GM19438 (cell line): ENCODE measurements around the gene MTMR2.
"Not testable (repeated sequence)": the region's sequence is repeated elsewhere in the genome, so short reads cannot be mapped to it uniquely, and the experiment has no call there.

Source experiments
- ATAC-seq: cut with Tn5 transposase; IDR thresholded peaks from one replicate; pipeline ENCODE4 v1.9.1; 2021; ENCODE audit warnings: low read depth; ENCODE audit not compliant: unreplicated experiment

The MTMR2 gene

DNA sequence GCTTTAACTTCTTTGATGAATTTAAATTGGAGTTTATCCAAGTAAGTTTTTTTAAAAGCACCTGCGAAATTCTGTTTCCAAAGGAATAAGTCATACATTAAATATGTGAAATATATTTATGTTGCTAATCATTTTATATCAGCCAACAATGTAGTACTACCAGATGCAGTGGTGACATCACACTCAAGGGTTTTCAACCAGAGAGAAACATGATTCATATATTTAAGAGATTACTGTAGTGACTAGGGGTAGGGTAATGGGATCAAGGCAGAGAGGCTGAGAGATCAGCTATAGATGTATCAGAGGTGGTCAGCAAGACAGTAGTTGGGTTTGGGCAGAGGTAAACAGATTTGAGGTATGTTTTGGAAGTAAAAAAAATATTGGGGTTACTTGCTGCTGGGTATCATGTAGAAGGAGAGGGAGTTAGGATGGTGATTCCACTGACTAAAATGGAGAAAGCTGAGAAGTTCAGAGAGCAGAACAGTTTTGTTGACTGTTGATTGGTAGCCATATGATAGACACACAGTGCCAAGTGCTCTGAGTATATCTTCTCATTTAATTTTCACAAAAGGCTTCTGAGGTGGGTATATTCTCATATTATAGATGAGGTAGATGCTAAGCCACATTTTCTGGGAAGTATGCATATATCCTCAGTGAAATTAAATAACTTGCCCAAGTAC lies 94.2 kb downstream of the MTMR2 start:
- ATAC-seq, result no peak

DNA sequence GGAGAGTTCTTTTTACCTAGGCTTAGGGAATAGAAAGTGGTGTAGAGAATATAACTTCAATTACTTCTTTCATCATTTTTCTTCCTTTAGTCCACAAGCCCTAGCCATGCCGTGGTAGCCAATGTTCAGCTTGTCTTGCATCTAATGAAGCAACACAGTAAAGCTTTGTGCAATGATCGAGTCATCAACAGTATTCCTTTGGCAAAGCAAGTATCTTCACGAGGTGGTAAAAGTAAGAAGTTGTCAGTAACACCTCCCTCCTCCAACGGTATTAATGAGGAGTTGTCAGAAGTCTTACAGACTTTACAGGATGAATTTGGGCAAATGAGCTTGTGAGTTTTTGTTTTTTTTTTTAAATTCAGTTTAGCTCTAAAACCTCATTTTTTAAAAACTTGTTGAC lies 96.2 kb downstream of the MTMR2 start:
- no peak for ATAC-seq

DNA sequence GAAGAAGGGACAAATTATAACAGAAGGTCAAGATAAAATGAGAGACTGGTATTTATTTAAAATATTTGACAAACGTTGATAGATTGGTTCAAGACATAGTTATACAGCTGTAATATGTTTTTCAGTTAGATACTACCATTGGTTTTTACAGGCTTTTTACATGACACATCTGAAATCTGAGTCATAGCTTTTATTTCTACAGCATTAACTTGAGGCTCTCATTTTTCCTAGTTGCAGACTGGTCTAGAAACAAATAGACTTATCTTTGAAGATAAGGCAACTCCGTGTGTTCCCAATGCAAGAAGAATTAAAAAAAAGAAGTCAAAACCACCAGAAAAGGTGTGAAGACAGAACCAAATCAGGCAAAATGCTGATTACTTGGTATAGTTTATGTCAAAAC lies 102.3 kb downstream of the MTMR2 start:
- no peak for ATAC-seq

DNA sequence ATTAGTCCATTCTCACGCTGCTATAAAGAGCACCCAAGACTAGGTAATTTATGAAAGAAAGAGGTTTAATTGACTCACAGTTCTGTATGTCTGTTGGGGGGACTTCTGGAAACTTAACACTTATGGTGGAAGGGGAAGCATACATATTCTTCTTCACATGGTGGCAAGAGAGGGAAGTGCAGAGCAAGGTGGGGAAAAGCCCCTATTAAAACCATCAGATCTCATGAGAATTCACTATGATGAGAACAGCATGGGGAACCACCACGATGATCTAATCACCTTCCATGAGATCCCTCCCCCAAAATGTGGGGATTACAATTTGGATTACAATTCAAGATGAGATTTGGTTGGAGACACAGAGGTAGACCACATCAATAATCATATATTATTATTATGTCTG lies 107.9 kb downstream of the MTMR2 start:
- no peak for ATAC-seq

DNA sequence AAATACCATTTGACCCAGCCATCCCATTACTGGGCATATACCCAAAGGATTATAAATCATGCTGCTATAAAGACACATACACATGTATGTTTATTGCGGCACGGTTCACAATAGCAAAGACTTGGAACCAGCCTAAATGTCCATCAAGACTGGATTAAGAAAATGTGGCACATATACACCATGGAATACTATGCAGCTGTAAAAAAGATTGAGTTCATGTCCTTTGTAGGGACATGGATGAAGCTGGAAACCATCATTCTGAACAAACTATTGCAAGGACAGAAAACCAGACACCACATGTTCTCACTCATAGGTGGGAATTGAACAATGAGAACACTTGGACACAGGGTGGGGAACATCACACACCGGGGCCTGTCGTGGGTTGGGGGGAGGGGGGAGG lies 112.9 kb downstream of the MTMR2 start:
- ATAC-seq, result not testable (repeated sequence)

DNA sequence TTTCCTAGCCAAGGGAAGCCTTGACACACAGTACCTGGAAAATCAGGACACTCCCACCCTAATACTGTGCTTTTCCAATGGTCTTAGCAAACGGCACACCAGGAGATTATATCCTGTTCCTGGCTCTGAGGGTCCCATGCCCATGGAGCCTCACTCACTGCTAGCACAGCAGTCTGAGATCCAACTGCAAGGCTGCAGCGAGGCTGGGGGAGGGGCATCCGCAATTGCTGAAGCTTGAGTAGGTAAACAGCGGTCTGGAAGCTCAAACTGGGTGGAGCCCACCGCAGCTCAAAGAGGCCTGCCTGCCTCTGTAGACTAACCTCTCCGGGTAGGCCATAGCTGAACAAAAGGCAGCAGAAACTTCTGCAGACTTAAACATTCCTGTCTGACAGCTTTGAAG lies 117.4 kb downstream of the MTMR2 start:
- ATAC-seq, result not testable (repeated sequence)

DNA sequence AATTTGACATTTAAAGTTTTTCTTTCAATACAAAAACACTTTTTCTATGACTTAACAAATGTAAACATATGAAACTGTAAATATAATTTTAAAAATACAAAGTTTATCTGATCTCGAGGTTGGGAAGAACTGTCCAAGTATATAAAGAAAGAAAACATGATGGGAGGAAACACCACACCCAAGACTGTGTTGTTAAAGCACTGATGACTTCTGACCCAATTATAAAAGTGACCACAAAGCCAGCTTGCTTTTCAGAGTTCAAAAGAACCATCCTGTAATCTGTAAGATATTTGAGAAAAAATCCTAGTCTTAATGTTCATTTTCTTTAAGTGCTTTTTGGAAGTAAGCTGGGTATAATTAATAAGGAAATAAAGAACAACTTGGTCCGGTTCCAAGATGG lies 118.0 kb downstream of the MTMR2 start:
- ATAC-seq, result no peak

DNA sequence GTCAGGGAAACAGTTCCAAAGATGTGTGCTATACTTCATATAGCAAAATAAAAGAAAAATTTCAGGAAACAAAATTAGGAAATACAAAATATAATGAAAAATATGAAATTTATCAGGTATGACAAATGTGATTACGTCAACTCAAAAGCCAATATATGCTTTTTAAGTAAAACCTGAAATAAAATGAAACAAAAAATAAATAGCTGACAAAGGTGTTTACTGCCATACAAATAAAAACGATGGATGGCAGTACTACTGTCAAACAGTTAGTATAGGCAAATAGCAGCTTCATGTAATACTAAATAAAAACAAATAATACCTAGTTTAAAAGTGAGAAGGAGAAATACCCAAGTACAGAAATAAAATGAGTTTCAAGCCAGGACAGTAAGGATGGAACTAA lies 119.9 kb downstream of the MTMR2 start:
- no peak for ATAC-seq

DNA sequence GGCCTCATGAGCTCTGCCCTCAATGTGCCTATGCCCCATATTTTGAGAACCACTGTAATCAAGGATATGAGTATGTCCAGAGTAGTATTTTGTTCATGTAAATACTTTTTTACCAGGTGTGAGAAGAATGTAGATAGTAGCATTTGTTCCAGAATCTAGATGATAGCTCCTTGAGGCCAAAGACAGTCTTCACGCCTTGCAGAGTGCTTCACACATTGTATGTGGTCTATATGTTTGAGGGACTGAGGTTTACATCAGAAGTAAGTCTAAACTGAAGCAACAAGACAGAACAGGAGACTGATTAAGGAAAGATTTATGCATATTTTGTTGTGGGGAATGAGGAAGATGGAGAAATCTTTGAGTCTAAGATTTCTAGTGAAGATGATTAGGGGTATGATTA lies 121.1 kb downstream of the MTMR2 start:
- ATAC-seq, result no peak

DNA sequence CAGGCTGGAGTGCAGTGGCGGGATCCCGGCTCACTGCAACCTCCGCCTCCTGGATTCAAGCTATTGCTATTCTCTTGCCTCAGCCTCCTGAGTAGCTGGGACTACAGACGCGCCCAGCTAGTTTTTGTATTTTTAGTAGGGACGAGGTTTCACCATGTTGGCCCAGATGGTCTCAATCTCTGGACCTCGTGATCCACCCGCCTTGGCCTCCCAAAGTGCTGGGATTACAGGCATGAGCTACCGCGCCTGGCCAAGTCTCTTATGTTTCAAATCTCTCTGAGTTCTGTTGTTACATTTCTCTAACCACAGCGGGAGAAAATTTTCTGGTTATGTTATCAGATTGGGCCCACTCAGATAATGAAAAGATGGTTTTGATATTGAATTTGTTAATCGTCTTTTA lies 123.5 kb downstream of the MTMR2 start:
- no peak for ATAC-seq

DNA sequence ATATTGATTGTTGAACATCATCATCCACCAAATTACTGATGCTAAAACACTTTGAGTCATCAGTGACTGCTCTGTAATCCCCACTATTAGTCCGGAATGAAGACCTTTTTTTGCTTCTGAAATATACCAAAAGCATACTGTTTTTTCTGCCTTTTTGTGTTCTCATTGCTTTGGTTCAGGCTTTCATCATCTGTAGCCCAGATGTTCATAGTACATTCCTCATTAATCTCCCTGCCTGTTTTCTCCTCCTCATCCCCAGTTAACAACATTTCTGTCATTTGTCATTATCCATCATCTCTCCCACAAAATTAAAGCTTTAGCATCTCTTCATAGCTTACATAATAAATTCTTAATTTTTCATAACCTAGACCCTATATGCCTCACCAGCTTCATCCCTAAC lies 124.4 kb downstream of the MTMR2 start:
- no peak for ATAC-seq

DNA sequence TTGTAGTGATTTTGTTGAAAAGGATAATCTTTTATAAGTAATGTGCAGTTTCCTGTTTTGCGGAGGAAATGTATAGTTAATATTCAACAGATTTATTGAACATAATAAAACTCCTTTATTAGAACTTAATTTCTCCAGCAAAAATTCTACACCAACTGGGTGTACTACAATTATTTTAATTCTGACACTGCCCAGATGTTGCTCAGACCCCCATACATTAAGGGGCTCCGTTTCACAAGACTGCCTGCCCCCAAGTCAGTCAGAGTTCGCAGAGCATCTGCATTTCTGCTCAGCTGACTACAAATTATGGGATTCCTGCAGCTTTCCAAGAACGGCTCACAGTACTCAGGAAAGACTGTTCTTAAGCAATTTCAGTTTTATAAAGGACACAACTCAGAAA lies 127.4 kb downstream of the MTMR2 start:
- ATAC-seq, result no peak

DNA sequence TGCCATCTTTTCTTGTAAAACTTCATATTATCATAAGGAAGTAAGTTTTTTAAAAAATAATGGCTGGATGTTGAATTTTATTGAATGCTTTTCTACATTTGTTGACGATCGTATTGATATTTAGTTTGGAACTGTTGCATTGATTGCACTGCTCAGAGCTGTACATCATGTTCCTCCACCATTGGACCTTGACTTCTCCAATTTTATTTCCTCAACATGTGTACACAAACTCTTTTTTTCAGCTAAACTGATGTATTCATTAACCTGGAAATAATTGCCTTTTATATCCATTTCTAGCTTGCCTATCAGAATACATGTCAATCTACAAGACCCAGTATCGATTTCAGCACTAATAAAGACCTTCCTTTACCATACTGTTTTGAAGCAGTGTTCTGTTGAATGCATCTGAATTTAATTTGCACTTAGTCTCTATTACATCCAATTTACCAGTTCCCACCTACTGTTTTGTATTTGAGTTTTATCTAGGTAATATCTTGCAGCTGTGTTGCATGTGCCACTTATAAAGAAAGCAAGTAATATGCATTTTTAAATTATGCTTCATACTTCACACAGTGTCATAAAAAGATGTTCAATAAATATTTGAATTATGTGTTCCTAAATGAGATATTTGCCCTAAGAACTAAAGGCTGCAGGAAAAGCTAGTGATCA lies 128.1 kb downstream of the MTMR2 start:
- ATAC-seq, result no peak

DNA sequence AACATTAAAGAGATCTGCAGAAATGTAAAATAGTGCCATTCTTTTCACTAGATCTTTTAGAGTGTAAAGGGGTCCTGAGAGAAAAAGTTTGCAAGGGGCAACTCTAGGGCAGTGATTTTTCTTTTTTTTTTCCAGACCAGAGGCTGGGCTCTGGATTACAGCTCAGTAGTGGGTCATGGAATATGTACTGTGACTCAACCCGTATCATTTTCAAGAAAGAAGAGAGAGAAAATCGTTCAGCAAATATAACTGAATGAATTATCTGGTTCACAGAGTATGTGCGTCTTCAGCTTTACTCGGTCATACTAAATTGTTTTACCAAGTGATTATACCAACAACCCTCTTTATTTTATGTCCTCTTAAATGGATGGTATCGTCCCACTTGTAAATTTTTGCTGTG lies 129.8 kb downstream of the MTMR2 start:
- no peak for ATAC-seq

DNA sequence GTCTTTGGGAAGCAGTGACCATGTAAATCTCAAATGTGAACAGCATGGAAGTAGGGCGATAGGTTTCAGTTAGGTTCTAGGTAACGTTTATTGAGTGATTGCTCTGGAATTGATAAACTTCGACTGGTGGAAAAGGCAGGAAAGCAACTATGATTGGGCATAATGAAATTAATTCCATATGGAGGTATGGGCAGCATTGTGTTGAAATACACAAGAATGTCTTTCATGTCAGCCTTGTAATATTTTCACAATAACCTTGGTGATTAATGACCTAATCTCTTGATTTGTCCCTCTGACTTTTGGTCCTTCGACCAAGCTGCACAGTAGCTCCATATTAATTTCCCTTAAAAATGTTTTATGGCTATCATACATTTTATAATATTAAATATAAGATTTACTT lies 130.8 kb downstream of the MTMR2 start:
- no peak for ATAC-seq

DNA sequence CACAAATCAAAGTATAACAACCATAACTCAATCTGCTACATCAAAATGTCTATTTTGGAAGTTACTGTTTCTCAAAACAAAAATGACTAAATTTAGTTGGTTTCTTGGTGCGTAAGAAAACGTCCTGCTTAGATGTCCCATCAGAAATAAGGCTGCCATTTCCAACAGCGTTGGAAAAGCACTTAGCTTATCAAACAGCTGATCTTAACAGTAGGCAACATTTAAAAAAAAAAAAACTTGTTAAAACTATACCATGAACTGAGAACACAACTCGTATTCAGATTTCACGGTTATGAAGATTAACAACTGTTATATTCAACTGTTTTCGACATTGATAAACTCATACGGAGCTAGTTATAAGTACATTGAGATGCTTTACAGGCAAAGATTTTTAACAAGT lies 131.2 kb downstream of the MTMR2 start:
- ATAC-seq, result no peak

DNA sequence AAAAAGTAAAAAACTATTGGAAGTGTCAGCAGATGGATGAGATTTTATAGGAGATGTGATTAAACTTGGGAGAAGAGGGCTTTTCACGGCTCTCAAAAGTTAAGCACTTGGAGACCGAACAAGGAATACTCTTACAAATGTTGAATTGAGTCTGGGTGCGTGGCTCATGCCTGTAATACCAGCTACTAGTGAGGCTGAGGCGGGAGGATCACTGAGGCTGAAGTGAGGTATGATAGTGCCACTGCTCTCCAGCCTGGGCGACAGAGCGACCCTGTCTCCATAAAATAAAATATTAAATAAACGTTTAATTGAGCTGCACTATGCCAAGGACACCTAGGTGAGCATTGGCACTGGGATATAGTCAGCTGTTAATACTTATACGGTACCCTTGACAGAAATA lies 131.7 kb downstream of the MTMR2 start:
- ATAC-seq, result no peak

DNA sequence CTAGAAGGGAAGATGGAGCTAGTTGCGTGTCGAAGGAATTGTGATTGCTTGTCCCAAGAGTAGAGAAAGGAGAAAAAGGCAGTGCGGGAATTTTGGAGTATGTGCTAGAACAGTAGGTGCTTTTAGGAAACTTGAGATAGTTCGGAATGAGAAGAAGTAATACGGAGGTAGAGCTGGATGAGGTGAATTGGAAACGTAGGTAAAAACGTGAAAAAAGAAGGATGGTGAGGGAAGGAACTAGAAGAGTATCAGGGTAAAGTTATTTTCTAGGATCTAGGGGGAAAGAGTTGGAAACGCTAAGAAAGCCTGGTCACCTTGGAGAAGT lies 132.2 kb downstream of the MTMR2 start:
- no peak for ATAC-seq

DNA sequence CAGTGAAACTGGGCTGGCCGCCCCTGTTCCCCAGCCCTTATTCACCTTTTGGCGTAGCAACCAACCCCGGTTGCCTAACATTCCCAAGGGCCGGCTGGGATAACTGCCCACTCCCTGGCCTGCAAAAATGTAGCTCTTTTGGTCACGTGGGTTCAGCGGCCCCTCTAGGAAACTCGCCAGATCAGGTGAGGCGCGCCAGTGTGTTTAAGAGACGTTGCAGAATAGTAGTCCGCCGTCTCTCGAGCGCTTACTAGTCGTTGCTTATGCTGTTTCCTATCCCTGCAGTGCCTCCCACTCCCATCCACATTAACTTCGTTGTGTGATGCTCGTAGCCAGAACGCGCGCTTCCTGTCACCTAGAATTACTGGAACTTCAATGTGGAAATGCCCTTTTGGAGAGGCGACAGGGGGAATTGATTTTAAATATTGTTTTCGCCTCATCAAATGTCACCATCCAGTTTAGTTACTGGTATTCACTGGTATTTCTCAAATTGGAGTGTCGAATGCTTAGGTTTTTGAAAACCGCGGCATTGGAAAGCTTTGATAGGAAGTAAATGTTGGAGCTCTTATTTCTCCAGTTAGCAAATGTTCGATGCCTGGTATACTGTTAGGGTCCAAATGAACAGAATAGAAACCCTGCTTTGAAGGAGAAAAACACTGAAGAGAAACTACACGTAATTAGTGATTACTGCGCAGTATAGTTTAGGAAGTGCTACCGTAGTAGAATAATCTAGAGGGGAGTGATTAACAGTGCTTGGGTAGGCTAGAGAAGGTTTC lies 132.8 kb downstream of the MTMR2 start:
- ATAC-seq, result peak; percentile 9

DNA sequence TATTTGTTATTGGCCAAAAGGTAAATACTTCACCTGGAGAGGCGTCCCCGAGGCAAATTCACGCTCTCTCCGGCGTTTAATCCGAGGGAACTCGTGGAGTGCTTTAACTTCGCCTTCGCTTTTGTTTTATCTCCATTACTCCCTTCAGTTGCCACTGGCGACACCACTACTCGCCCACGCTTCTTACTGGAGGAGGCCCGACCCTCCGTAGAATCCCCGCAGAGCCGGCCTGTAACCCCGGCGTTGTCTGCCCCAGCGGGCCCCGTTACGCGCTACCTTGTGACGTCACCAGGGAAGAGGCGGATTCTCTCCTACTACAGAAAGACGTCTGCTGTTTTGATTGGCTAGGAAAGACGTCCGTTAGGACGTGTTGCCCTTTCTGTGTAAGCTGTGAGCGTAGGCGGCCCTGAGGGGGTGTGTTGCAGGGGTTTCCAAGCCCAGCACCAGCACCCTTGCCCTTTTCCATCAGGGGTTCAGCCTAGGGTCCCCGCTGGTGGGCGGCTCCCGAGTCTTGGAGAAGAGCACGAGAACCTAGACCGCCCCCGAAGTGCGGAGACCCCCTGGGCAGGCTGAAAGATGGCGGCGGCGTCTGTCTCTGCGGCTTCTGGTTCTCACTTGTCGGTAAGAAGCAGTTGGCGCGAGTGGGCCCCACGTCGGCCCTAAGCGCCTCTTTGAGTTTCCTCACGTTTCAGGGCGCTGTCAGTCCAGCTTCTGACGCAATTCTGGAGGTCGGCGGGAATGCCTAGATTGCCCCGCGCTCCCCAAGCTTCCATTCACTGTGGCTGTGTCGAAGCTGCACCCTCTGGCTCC lies 133.6 kb downstream of the MTMR2 start, which contains the start of gene CEP57:
Gene CEP57, plus strand, starts transcription at position 376 of the 810 bp plus-strand sequence. Its CDS starts 201 bp downstream, at position 577.
- peak; percentile 65 for ATAC-seq

DNA sequence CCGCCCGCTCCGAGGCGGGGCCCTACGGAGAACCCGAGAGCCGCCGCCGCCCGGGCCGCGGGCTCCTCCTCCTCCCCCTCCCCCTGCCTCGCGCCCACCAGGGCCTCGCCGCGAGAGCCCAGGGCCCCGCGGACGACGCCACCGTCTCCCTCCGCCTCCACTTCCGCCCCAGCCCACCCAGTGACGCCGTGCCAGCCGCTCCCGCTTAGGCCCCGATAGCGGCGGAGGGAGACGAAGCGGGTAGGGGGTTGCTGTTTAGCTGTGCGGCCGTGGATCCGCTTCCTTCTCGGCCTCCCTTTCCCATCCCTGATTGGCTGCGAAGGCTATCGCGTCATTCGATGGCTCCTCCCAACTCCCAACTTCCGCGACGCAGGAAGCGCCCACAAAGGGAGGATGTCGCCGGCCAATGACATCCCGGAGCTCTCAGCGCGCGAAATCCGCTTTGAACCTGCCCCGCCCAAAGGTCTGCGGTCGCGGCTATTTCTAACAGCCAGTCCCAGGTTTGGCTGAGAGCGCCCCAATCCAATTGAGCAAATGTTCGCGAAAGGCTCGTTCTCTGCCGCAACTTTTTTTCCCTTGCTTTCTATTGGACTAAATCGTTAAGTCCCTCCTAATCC lies 134.3 kb downstream of the MTMR2 start, which contains the start of gene FAM76B:
Gene FAM76B, minus strand, starts transcription at position 277 of the 617 bp plus-strand sequence. CDS start 304 bp downstream, outside the sequence.
- peak; percentile 65 for ATAC-seq
